Kidney tubule cell (primary cell): ENCODE data around the gene MSL3B.

Experiments used
- DNase-seq: peaks from one replicate; pipeline ENCODE4 v3.0.0-alpha.2; 2018; ENCODE audit warnings: low spot score

Gene MSL3B

GRCh38 chr2:233852056-233852455 lies 16.1 kb downstream of the MSL3B start:
- DNase-seq = no peak

GRCh38 chr2:233851169-233851568 lies 17.0 kb downstream of the MSL3B start:
- DNase-seq = no peak

GRCh38 chr2:233850745-233851144 lies 17.4 kb downstream of the MSL3B start:
- DNase-seq = no peak

- DNase-seq = no peak
These were observed 18.4 kb downstream of the MSL3B start for GRCh38 chr2:233849607-233850271.

- no peak for DNase-seq
These were observed 19.9 kb downstream of the MSL3B start for GRCh38 chr2:233848276-233848675.

GRCh38 chr2:233847248-233847898 lies 20.8 kb downstream of the MSL3B start:
- DNase-seq = no peak

- DNase-seq = no peak
These were observed 21.6 kb downstream of the MSL3B start for GRCh38 chr2:233846387-233847247.

GRCh38 chr2:233845301-233846060 lies 22.7 kb downstream of the MSL3B start:
- DNase-seq = no peak

GRCh38 chr2:233844836-233845235 lies 23.4 kb downstream of the MSL3B start:
- DNase-seq = no peak

GRCh38 chr2:233844064-233844807 lies 23.9 kb downstream of the MSL3B start:
- DNase-seq = no peak

- DNase-seq = no peak
These were observed 27.0 kb downstream of the MSL3B start for GRCh38 chr2:233841183-233841582.

- DNase-seq = no peak
These were observed 27.7 kb downstream of the MSL3B start for GRCh38 chr2:233840520-233840919.

GRCh38 chr2:233839447-233839820 lies 28.8 kb downstream of the MSL3B start:
- DNase-seq = no peak

- no peak for DNase-seq
These were observed 29.3 kb downstream of the MSL3B start for GRCh38 chr2:233838726-233839446.

GRCh38 chr2:233838251-233838650 lies 29.9 kb downstream of the MSL3B start:
- DNase-seq = no peak

- DNase-seq = no peak
These were observed 30.4 kb downstream of the MSL3B start for GRCh38 chr2:233837694-233838229.

GRCh38 chr2:233836359-233836758 lies 31.8 kb downstream of the MSL3B start:
- no peak for DNase-seq

- DNase-seq = no peak
These were observed 32.7 kb downstream of the MSL3B start for GRCh38 chr2:233835230-233836186.

- DNase-seq = no peak
These were observed 34.8 kb downstream of the MSL3B start for GRCh38 chr2:233833345-233833744.
